Type B pancreatic cell (in vitro differentiated cells): ENCODE results near the gene CSNK1D. TPM values are rescaled to one million over a fixed set of nuclear protein-coding genes. Genes with fewer than 3 reads are reported as not detected.

ENCODE experiments used
- DNase-seq: peaks from one replicate; pipeline ENCODE4 v3.0.0; 2021; ENCODE audit warnings: mixed read lengths; ENCODE audit not compliant: unreplicated experiment; ENCODE audit errors: extremely low spot score
- H3K27ac Mint-ChIP-seq: 2 replicates; pipeline ENCODE4 v1.8.0; 2021; ENCODE audit warnings: mild to moderate bottlenecking, mixed read lengths
- H3K27me3 Mint-ChIP-seq: 2 replicates; pipeline ENCODE4 v1.8.0; 2021; ENCODE audit warnings: mixed read lengths
- H3K36me3 Mint-ChIP-seq: 2 replicates; pipeline ENCODE4 v1.8.0; 2021; ENCODE audit warnings: mixed read lengths
- H3K4me1 Mint-ChIP-seq: one replicate; pipeline ENCODE4 v1.8.0; 2021; ENCODE audit warnings: mixed read lengths; ENCODE audit not compliant: unreplicated experiment
- H3K4me3 Mint-ChIP-seq: 2 replicates; pipeline ENCODE4 v1.8.0; 2021; ENCODE audit warnings: mild to moderate bottlenecking, mixed read lengths
- H3K9me3 Mint-ChIP-seq: 2 replicates; pipeline ENCODE4 v1.8.0; 2021; ENCODE audit warnings: mixed read lengths
- total RNA-seq: library from RNA; stranded (reverse); gene quantifications from 2 replicates; pipeline ENCODE4 v1.2.1, GENCODE V29; 2021; ENCODE audit warnings: low replicate concordance
- TF ChIP-seq, protein P1 (sequence below): fragments of 200-600 bp; sonication (generic); conservative IDR thresholded peaks from 2 replicates; pipeline ENCODE4 v1.5.0; 2021; ENCODE audit warnings: antibody characterized with exemption, mild to moderate bottlenecking

The CSNK1D gene
- total RNA-seq, 1 donor from 2014 or later, result 176 TPM

DNA sequence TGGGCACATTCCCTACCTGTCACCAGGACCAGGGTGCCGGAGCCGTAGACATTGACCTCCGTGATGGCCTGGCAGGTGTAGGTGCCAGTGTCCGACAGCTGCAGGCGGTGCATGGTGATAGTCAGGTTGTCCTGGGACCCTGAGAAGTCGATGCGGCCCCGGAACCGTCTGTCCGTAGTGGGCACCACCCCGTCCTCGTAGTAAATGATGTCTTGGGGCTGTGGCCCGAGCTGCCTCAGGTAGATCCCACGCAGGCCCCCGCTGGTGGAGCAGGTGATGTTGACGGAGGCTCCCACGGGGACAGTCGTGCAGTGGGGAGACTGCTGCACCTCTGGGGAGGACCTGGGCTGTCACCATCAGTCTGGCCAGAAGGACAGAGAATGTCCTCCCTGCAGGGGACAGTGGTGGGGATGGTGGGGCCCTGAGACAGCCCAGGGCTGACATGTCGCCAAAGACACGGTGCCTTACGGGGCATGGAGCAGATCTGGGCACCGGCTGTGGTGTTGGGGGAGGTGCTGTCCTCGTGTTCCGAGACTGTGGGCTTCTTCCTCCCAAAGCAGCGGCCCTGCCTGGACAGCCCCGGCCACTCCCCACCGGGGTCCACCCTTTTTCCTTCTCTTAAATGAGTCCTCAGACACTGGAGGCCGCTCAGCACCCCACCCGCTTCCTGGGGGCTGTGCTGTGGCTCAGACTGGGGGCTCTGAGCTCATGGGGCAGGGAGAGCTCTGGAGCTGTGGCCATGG is 43.3 kb upstream of the CSNK1D start:
- DNase-seq, result no peak
- Mint-ChIP-seq H3K4me1 (peaks cover 6% of the 10 kb centered on the region), H3K27ac (no peak overlapping the region), H3K9me3 (no peaks in the 10 kb centered on the region), H3K4me3 (no peak overlapping the region), H3K36me3 (no peaks in the 10 kb centered on the region), H3K27me3 (peaks cover 3% of the 10 kb centered on the region)
- TF ChIP-seq, protein P1, sequence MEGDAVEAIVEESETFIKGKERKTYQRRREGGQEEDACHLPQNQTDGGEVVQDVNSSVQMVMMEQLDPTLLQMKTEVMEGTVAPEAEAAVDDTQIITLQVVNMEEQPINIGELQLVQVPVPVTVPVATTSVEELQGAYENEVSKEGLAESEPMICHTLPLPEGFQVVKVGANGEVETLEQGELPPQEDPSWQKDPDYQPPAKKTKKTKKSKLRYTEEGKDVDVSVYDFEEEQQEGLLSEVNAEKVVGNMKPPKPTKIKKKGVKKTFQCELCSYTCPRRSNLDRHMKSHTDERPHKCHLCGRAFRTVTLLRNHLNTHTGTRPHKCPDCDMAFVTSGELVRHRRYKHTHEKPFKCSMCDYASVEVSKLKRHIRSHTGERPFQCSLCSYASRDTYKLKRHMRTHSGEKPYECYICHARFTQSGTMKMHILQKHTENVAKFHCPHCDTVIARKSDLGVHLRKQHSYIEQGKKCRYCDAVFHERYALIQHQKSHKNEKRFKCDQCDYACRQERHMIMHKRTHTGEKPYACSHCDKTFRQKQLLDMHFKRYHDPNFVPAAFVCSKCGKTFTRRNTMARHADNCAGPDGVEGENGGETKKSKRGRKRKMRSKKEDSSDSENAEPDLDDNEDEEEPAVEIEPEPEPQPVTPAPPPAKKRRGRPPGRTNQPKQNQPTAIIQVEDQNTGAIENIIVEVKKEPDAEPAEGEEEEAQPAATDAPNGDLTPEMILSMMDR, result no peak

DNA sequence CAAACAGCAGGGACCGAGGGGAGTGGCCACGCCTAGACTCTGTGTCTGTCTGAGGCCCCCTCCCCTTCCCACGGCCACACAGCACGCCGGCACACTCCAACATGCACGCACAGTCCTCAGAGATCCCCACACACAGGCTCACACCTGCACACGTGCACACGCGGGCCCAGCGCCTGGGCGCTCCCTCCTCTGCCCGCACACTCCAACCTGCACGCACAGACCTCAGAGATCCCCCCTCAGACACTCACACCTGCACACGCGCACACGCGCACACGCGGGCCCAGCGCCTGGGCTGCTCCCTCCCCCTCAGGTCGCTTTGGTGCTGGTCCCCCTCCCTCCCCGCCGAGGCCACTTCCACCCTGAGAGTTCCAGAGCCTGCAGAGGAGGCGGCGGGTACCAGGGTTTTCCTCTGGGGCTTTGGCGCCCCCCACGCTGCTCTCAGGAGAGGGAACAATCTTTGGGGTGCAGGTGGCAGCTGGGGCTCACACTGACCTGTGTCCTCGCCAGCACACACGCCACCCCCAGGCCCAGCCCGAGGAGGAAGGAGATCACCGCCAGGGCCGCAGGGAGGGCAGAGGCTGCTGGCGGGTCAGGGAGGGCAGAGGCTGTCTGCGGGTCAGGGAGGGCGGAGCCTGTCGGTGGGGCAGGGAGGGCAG is 42.3 kb upstream of the CSNK1D start:
- H3K4me1 Mint-ChIP-seq, result peaks cover 6% of the 10 kb centered on the region
- no peak overlapping the region for H3K4me3 Mint-ChIP-seq
- DNase-seq, result no peak
- H3K27ac Mint-ChIP-seq, result no peak overlapping the region
- H3K9me3 Mint-ChIP-seq, result no peaks in the 10 kb centered on the region
- no peaks in the 10 kb centered on the region for H3K27me3 Mint-ChIP-seq
- TF ChIP-seq, protein P1, result no peak
- no peaks in the 10 kb centered on the region for H3K36me3 Mint-ChIP-seq

DNA sequence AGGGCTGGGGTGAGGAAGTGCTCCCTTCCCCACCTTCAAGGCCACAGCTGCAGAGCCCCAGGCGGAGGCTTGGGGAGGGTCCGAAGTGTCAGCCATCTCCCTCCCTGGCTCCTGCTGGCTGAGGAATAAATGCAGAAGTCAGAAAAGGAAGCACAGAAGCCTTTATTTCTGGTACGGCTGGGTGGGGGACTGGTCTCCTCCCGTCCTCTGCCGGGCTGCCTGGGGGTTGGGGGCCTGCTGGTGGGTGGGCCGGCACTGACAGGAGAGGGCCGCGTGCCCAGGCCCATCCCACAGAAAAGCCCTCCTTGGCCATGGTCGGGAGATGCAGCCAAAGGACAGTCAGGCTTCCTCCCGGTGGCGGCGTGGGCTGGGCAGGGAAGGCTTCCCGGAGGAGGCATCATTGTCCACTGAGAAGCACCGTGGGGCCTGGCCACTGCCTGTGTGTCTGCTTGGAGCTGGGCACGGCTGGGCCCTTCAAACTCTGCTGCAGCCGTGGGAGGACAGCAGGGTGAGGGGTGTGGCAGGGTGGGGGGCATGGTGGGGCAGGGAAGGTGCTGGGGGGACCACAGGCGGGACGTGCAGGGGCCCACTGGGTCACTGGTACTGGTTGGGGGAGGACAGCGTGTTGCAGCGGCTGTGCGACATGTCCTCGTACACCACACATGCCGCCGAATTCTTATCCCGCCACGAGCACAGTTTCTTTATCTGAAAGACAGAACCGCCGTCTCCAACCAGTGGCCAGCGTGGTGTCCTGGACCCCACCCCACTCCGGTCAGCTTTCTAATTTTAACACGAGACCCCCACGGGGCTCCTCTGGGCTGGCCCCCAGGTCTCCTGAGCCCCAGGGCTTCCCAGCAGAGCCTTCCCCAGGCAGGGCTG is 41.5 kb upstream of the CSNK1D start:
- no peaks in the 10 kb centered on the region for H3K36me3 Mint-ChIP-seq
- H3K4me1 Mint-ChIP-seq, result peaks cover 6% of the 10 kb centered on the region
- DNase-seq, result no peak
- no peak overlapping the region for H3K4me3 Mint-ChIP-seq
- no peaks in the 10 kb centered on the region for H3K9me3 Mint-ChIP-seq
- H3K27ac Mint-ChIP-seq, result no peak overlapping the region
- H3K27me3 Mint-ChIP-seq, result peaks cover 4% of the 10 kb centered on the region
- TF ChIP-seq, protein P1, result no peak

DNA sequence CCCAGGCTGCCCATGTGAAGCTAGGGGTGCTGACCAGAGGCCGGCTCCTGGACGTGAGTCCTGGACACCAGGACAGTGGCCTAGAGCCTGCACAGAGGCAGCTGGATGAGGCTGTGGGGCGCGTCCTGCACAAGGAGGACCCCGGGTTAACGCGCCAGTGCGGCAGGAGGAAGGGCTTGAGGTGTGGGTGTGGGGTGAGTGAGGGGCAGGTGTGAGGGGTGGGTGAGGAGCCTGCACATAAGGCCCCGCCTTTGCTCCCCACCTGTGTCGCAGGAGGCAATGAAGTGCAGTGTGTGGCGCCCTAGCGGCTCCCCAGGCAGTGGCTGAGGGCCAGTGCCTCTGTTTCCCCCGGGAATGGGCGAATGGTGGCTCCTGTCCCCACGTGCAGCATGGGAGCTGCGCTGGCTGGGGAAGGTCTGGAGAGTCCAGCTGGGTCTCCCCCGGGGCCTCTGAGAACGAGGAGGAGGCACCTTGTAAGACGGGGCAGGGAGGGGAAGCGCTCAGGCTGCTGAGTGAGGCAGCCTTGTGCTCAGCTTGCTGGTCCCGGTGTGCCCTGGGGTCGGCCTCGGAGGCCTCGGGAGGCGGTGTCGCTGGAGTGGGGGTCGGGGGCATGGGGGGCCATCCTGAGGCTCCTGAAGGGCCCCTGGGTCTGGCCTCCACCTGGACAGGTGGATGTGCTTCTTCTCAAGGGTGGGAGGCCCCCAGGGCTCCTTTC is 40.7 kb upstream of the CSNK1D start:
- TF ChIP-seq, protein P1, result no peak
- no peaks in the 10 kb centered on the region for H3K36me3 Mint-ChIP-seq
- H3K27ac Mint-ChIP-seq, result no peak overlapping the region
- H3K27me3 Mint-ChIP-seq, result peaks cover 4% of the 10 kb centered on the region
- H3K9me3 Mint-ChIP-seq, result no peaks in the 10 kb centered on the region
- no peak for DNase-seq
- peaks cover 6% of the 10 kb centered on the region for H3K4me1 Mint-ChIP-seq
- H3K4me3 Mint-ChIP-seq, result no peak overlapping the region
